ENCODE data around the gene SDSL. TPM values are rescaled to one million over a fixed set of nuclear protein-coding genes. Genes with fewer than 3 reads are reported as not detected.

Gene SDSL
- total RNA-seq, 1 donor from 2014 or later, result 2.8 TPM

- no peak for DNase-seq (ENCODE audit: low read depth)
Observed at GRCh38 chr12:113445544-113446171, 23.5 kb downstream of the SDSL start.

DNA sequence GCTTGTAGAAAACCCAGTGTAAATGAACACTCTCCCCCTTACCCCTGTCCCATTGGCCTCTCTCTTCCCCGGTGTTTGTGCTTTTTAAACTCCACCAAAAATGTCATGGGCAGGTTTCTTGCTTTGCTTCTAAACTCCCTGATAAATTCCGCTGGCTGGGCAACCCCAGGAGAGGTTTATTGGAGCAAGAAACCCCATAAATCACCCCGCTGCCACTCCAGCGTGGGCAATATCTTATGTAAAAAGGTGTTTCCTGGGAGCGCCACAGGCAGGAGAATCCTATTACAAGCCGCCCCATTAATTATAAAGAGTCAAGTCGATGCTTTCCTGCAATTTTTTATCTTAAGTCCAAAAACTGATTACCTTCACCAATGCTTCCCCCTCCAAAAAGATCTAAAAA, 26.7 kb downstream of the SDSL start:
- no peak for DNase-seq (ENCODE audit: low read depth)

DNA sequence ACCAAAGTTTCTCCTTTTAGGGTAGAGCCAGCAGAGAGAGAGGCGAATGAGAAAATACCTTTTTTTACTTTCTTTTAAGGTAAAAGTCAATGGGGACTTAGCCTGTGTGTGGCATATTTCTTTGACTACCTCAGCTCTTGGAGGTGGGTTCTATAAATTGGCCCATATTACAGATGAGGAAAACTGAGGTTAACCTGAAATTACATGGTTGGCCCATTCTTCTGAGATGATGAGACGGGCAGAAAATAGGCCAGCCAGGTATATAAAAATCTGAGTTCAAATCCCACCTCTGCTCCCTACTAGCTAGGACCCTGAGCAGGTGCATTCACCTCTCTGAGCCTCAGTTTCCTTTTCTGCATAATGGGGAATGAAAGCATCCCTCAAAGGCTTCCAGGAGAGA, 27.1 kb downstream of the SDSL start:
- DNase-seq (ENCODE audit: low read depth), result no peak

GRCh38 chr12:113449839-113450238, 27.7 kb downstream of the SDSL start:
- no peak for DNase-seq (ENCODE audit: low read depth)

GRCh38 chr12:113452458-113452857, 30.3 kb downstream of the SDSL start:
- no peak for DNase-seq (ENCODE audit: low read depth)

GRCh38 chr12:113453330-113453729, 31.1 kb downstream of the SDSL start:
- no peak for DNase-seq (ENCODE audit: low read depth)

GRCh38 chr12:113456199-113456598, 34.0 kb downstream of the SDSL start:
- DNase-seq (ENCODE audit: low read depth), result no peak

- DNase-seq (ENCODE audit: low read depth), result no peak
Observed at GRCh38 chr12:113456761-113457160, 34.6 kb downstream of the SDSL start.

DNA sequence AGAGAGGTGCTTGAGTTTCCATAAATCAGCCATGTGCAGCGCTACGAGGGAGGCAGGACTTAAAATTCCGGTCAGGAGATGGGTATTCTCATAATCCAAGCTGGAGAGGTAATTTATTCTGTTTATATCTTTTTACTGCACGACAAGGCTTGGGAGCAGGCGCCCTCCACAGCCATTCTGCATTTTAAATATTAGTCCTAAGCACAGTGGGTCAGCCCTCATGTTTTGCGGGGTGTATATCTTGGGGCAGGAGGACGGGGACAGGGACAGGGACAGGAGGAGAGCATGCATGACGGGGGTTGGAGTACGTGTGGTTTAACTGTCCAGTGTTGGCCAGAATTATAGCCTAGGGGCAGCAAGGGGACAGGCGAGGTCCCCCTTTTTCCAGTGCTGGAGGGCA, 35.0 kb downstream of the SDSL start:
- no peak for DNase-seq (ENCODE audit: low read depth)

DNA sequence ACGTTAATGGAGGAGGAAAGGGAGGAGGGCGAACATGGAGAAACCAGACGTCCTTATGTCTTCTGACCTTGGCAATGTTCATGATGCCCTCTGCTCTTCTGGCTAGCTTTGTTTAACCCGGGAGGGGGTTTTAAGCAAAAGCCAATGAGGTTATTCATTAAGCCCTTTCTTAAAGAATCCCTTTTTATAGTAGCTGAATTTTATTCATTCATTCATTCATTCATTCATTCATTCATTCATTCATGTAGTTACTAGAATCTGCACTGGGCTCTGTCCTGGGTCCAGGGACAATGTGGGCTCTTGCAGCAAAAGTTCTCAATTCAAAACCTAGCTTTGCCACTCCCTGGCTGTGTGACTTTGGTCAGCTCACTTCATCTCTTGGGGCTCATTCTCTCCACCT, 35.5 kb downstream of the SDSL start:
- no peak for DNase-seq (ENCODE audit: low read depth)

DNA sequence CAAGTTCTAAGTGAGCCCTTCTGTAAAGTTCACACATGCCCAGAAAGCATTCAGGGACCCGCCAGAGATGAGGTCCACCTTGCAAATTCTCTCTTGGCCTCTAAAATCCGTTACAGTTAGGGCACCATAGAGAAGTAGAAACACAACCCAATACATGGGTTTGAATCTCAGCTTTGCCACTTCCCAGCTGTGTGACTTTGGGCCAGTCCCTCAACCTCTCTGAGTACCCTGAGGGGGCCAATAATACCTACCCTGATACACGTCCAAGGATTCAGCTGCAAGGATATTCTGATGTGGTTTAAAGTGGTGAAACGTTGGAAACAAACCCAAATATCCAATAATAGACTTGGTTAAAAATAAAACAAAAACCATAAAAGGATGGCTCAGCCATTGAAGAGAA, 37.8 kb downstream of the SDSL start:
- DNase-seq (ENCODE audit: low read depth), result no peak

DNA sequence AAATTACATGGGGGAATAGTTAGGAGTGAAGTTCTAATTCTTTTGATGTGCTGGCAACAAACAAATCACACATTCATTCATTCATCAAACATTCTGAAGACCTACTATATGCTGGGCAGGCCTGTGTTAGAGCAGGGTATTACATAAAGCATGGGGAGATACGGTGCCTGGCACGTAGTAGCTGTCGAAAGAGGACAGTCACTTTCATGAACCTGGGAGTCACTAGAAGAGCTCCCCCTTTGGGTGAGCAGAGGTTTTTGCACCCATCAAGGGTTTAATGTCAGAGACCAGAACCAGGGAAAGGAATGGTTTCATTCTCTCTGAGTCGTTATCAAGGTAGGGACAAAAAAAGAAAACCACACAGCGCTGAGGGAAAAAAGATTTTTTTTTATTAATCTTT, 39.5 kb downstream of the SDSL start:
- no peak for DNase-seq (ENCODE audit: low read depth)

DNA sequence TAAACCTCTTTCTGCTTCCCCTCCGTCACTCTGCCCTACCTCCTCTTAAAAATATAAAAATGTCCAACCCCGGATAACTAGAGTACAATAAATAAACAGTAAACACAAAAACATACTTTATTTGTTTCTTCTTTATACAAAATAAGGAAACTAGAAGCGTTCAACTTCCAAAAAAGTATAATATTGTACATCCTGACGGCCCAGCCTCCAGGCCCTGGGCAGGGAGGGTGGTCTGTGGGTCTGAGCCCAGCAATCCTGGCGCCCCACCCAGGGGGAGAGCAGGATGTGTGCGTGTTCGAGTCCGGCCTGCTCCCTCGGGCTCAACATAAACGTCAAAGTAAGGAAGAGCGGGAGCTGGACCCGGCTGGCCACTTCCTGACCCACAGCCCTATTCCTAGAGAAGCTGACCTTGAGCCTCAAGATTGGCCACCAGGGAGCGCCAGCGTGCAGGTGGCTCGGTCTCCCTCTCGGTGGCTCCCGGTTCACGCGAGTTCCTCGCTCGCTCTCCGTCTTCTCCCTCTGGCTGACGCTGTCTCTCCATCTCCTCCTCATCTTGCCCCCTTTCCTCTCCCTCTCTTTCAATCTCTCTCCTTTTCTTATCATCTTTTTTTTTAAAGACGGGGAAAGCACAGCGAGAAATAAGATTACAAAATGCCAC, 40.1 kb downstream of the SDSL start:
- DNase-seq (ENCODE audit: low read depth), result peak; percentile 87

- DNase-seq (ENCODE audit: low read depth), result no peak
Observed at GRCh38 chr12:113462998-113463745, 41.0 kb downstream of the SDSL start.

DNA sequence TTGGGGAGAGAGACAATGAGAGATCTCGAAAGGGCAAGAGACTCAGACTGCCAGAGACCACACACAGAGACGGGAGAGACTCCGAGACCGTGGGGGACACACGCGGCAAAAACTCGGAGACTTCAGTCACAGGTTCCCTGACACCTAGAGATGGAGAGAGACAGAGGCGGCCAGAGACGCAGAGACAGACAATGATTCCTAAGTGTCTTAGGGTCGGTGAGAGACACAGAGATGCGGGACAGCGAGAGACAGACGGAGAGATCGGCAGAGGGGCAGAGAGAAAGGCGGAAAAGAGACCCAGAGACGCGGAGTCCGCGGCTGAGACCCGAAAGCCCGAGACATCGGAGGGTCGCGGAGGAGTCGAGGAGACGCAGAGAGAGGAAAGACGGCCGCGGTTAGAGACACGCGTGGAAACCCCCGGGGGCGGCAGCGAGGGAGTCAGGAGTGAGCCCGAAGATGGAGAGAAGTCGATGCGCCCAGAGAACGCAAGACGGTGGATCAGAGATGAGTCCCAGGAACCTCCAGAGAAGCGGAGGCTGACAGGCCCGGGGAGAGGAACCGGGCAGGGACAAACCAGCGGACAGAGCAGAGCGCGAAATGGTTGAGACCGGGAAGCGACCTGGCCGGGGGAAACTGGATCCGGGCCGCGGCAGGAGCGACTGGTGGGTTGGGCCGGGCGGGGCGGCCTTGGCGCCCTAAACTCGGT, 41.7 kb downstream of the SDSL start:
- no peak for DNase-seq (ENCODE audit: low read depth)

DNA sequence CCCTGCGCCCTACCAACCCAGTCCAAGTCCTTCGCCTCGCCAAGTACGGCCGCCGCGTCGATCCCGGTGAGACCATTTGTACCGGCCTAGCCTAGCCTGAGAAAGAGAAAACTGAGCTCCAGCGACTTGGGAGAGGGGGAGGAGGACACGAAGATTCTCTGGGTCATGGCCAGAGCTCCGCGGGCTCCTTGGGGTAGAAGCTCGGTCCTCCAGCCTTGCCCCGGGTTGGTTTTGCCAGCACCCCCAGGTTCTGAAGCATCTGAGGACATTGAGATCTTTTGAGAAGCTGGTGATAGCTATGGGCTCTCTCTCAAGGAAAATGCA, 42.2 kb downstream of the SDSL start:
- no peak for DNase-seq (ENCODE audit: low read depth)

- DNase-seq (ENCODE audit: low read depth), result no peak
Observed at GRCh38 chr12:113464852-113465719, 42.9 kb downstream of the SDSL start.

DNA sequence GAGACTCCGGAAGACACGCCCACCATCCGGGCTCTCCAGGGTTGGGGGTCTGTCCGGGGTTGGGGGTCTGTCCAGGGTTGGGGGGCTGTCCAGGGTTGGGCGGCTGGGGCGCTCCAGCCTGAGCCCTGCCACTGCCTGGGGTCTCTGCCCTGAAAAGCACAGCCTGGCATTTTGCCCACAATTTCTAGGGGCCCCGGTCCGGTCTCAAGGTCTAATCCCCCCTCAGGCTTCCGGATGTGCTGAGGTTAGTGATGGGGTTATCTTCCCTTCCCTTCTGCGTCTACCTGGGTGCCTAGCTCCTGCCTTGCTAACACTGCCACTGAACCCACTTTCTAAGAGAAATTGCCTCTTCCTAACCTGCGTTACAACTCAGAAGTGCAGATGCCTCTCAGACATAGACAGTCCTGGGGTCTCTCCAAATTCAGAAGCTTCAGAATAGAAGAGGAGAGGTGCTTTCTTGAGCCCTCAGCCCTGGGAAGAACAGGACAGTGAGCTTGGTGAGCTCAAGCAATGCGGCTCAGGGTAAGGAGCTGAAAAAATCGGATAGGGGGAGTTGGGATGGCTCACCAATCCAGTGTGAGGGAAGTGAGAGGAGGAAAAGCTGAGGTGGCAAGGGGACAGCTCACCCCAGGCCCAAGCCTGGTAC, 43.8 kb downstream of the SDSL start:
- DNase-seq (ENCODE audit: low read depth), result no peak

GRCh38 chr12:113466454-113467141, 44.4 kb downstream of the SDSL start:
- DNase-seq (ENCODE audit: low read depth), result no peak

DNA sequence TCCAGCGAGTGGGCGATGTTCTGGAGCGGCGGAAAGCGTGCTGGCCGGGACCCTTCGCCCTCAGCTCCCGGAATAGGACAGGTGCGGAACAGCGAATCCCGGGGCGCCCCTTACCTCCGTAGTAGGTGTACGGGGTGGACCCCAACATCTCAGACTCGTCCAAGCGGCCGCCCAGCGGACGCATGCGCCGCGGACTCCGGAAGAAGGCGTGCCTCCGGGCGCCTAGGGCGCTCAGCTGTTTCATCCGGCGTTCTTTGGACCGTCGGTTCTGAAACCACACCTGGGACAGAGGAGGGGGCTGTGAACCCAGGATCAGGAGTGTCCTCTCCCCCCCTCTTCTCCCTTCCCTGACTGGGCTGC, 44.9 kb downstream of the SDSL start:
- no peak for DNase-seq (ENCODE audit: low read depth)

All from myocyte (in vitro differentiated cells).